ENCODE data around the gene TMEM72.

GRCh38 chr10:44983895-44984278, 72.8 kb downstream of the TMEM72 start:
- no peak for TF ChIP-seq CTCF (conservative IDR thresholded peaks at IDR 0.05; ENCODE audit: low read depth, low read length)
- no peak for TF ChIP-seq EZH2 (IDR thresholded peaks at IDR 0.05; ENCODE audit: low read length, unreplicated experiment)
- no peak for TF ChIP-seq EZH2phosphoT487 (IDR thresholded peaks at IDR 0.05; ENCODE audit: borderline replicate concordance, low read length)

Measured in PC-3 (cell line).